Neural cell (in vitro differentiated cells): ENCODE data around the gene NT5DC2.

Experiments
- CTCF ChIP-seq: fragments of 450-650 bp; IDR thresholded peaks from 2 replicates; pipeline ENCODE4 v1.5.1; 2014; ENCODE audit warnings: antibody characterized with exemption, mild to moderate bottlenecking, moderate library complexity; ENCODE audit not compliant: poor library complexity, severe bottlenecking
- EP300 ChIP-seq: fragments of 450-650 bp; conservative IDR thresholded peaks from 2 replicates; pipeline ENCODE4 v1.6.1; 2014; ENCODE audit warnings: antibody characterized with exemption, mild to moderate bottlenecking, moderate library complexity; ENCODE audit not compliant: poor library complexity, severe bottlenecking
- EZH2 ChIP-seq: fragments of 200-600, 300-800 bp; shearing (Covaris generic), sonication (generic); IDR thresholded peaks from 2 replicates; pipeline ENCODE4 v1.6.1; 2014; ENCODE audit warnings: antibody characterized with exemption, low read length, borderline replicate concordance, mild to moderate bottlenecking; ENCODE audit not compliant: insufficient read depth, poor library complexity, severe bottlenecking
- MXI1 ChIP-seq: fragments of 450-650 bp; conservative IDR thresholded peaks from 2 replicates; pipeline ENCODE4 v1.6.1; 2014; ENCODE audit warnings: antibody characterized with exemption, mild to moderate bottlenecking; ENCODE audit not compliant: poor library complexity, severe bottlenecking
- POLR2AphosphoS5 ChIP-seq: IDR thresholded peaks from 2 replicates; pipeline ENCODE4 v1.6.1; 2012
- RAD21 ChIP-seq: fragments of 450-650 bp; conservative IDR thresholded peaks from 2 replicates; pipeline ENCODE4 v1.6.1; 2014; ENCODE audit warnings: antibody characterized with exemption, mild to moderate bottlenecking, moderate library complexity
- REST ChIP-seq: IDR thresholded peaks from 2 replicates; pipeline ENCODE4 v1.6.1; 2012; ENCODE audit warnings: borderline replicate concordance
- SMC3 ChIP-seq: fragments of 450-650 bp; conservative IDR thresholded peaks from 2 replicates; pipeline ENCODE4 v1.6.1; 2014; ENCODE audit warnings: antibody characterized with exemption, mild to moderate bottlenecking, moderate library complexity; ENCODE audit not compliant: poor library complexity
- TAF1 ChIP-seq: IDR thresholded peaks from 2 replicates; pipeline ENCODE4 v1.6.1; 2012; ENCODE audit warnings: low read depth

DNA sequence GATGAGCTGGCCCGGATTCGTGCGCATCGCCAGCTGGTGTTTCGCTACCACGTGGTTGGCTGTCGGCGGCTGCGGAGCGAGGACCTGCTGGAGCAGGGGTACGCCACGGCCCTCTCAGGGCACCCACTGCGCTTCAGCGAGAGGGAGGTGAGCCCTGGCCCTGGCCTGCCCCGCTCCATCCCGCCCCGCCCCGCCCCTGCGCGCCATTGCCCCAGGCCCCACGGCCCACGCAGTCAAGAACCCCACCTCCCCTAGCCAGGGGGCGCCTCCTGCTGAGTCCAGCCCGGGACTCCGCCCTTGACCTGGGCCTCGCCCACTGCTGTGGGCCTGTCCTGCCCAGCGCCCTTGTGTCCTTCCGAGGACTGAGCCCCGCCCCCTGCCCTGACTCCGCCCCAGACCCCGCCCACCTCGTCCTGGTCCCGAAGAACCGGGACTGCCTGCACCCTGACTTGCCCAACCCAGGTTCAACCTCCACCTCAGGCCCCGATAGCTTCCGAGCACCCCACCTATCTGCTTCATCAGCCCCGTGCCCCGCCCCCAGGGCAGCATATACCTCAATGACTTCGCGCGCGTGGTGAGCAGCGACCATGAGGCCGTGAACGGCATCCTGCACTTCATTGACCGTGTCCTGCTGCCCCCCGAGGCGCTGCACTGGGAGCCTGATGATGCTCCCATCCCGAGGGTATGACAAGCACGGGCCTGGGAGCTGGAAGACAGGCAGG, 14.8 kb downstream of the NT5DC2 start:
- no peak for TF ChIP-seq CTCF
- TF ChIP-seq REST: no peak
- TF ChIP-seq RAD21: no peak
- TF ChIP-seq EZH2: no peak
- no peak for TF ChIP-seq EP300
- TF ChIP-seq POLR2AphosphoS5: no peak
- no peak for TF ChIP-seq MXI1
- no peak for TF ChIP-seq TAF1
- no peak for TF ChIP-seq SMC3
